Muscle of leg (tissue), 9 donors: Measurements from ENCODE around the gene RING1. TPM values are rescaled to one million over a fixed set of nuclear protein-coding genes. Genes with fewer than 3 reads are reported as not detected.

Source experiments
- polyA plus RNA-seq, 8 donors: library from polyadenylated mRNA; unstranded; fragments of 120-200 nt; gene quantifications; one replicate each; pipeline versions ENCODE4 v1.2.1 to v1.2.3, GENCODE V29; 2013; ENCODE audit warnings: inconsistent platforms in 1 of 8, low replicate concordance in 1 of 8; ENCODE audit not compliant: insufficient read length in 8 of 8, insufficient read depth in 1 of 8
- total RNA-seq: library from RNA; stranded (reverse); fragments of 120-200 nt; gene quantifications from one replicate; pipeline ENCODE4 v1.2.4, GENCODE V29; 2013

RING1 gene
- total and polyA plus RNA-seq, 9 donors, result 22.8 to 46.6 (median 38.5) TPM

Other genes with a start within 250 kb of the RING1 start
- 86.8 TPM for gene BRD2, start 239.9 kb upstream of the RING1 start, total RNA-seq
- 100 to 1,000 TPM; 141 to 169 (median 162) TPM for gene BRD2, start 239.9 kb upstream of the RING1 start, polyA plus RNA-seq
- 1.5 TPM for gene HLA-DOA, start 198.9 kb upstream of the RING1 start, total RNA-seq
- gene HLA-DOA, start 198.9 kb upstream of the RING1 start, polyA plus RNA-seq, result 1 to 10 TPM; 1.2 to 3.9 (median 2.2) TPM
- 18.6 TPM for gene HLA-DPA1, start 134.9 kb upstream of the RING1 start, total RNA-seq
- 10 to 100 TPM; 11.4 to 18.7 (median 14.3) TPM for gene HLA-DPA1, start 134.9 kb upstream of the RING1 start, polyA plus RNA-seq
- gene HLA-DPB1, start 132.5 kb upstream of the RING1 start, total RNA-seq, result 12.1 TPM
- 10 to 100 TPM in 5 of 8 donors, 1 to 10 TPM in 3; 7.9 to 15.8 (median 11.1) TPM for gene HLA-DPB1, start 132.5 kb upstream of the RING1 start, polyA plus RNA-seq
- 172 TPM for gene COL11A2, start 16.0 kb upstream of the RING1 start, total RNA-seq
- 100 to 1,000 TPM in 2 of 8 donors, 10 to 100 TPM in 6; 35.8 to 245 (median 53.2) TPM for gene COL11A2, start 16.0 kb upstream of the RING1 start, polyA plus RNA-seq
- gene RXRB, start 7.8 kb upstream of the RING1 start, total RNA-seq, result 22.9 TPM
- gene RXRB, start 7.8 kb upstream of the RING1 start, polyA plus RNA-seq, result 10 to 100 TPM; 38.2 to 44.4 (median 40.8) TPM
- 66.1 TPM for gene SLC39A7, start 7.6 kb upstream of the RING1 start, total RNA-seq
- gene SLC39A7, start 7.6 kb upstream of the RING1 start, polyA plus RNA-seq, result 100 to 1,000 TPM in 4 of 8 donors, 10 to 100 TPM in 4; 82.1 to 136 (median 96.4) TPM
- gene HSD17B8, start 3.8 kb upstream of the RING1 start, total RNA-seq, result 12.1 TPM
- gene HSD17B8, start 3.8 kb upstream of the RING1 start, polyA plus RNA-seq, result 10 to 100 TPM in 6 of 8 donors, 1 to 10 TPM in 2; 7.8 to 15.1 (median 11.0) TPM
- gene VPS52, start 63.4 kb downstream of the RING1 start, total RNA-seq, result 26.1 TPM
- 10 to 100 TPM; 31.8 to 52.1 (median 36.7) TPM for gene VPS52, start 63.4 kb downstream of the RING1 start, polyA plus RNA-seq
- 7,994 TPM for gene RPS18, start 63.6 kb downstream of the RING1 start, total RNA-seq
- gene RPS18, start 63.6 kb downstream of the RING1 start, polyA plus RNA-seq, result 1,000 to 10,000 TPM; 4,705 to 6,376 (median 5,238) TPM
- 2.2 TPM for gene B3GALT4, start 68.6 kb downstream of the RING1 start, total RNA-seq
- gene B3GALT4, start 68.6 kb downstream of the RING1 start, polyA plus RNA-seq, result 1 to 10 TPM; 1.5 to 2.6 (median 1.9) TPM
- 50.1 TPM for gene WDR46, start 80.7 kb downstream of the RING1 start, total RNA-seq
- gene WDR46, start 80.7 kb downstream of the RING1 start, polyA plus RNA-seq, result 10 to 100 TPM; 60.9 to 81.5 (median 74.5) TPM
- gene PFDN6, start 81.1 kb downstream of the RING1 start, total RNA-seq, result 41.4 TPM
- 10 to 100 TPM; 45.9 to 57.6 (median 49.4) TPM for gene PFDN6, start 81.1 kb downstream of the RING1 start, polyA plus RNA-seq
- 28.4 TPM for gene RGL2, start 90.4 kb downstream of the RING1 start, total RNA-seq
- 10 to 100 TPM; 51.0 to 68.3 (median 57.1) TPM for gene RGL2, start 90.4 kb downstream of the RING1 start, polyA plus RNA-seq
- 16.0 TPM for gene TAPBP, start 105.6 kb downstream of the RING1 start, total RNA-seq
- gene TAPBP, start 105.6 kb downstream of the RING1 start, polyA plus RNA-seq, result 10 to 100 TPM; 16.7 to 28.4 (median 21.9) TPM
- 14.0 TPM for gene ZBTB22, start 109.2 kb downstream of the RING1 start, total RNA-seq
- gene ZBTB22, start 109.2 kb downstream of the RING1 start, polyA plus RNA-seq, result 10 to 100 TPM; 13.7 to 18.6 (median 15.9) TPM
- 22.3 TPM for gene DAXX, start 114.5 kb downstream of the RING1 start, total RNA-seq
- gene DAXX, start 114.5 kb downstream of the RING1 start, polyA plus RNA-seq, result 10 to 100 TPM; 28.2 to 44.3 (median 36.8) TPM
- 10.5 TPM for gene KIFC1, start 183.3 kb downstream of the RING1 start, total RNA-seq
- gene KIFC1, start 183.3 kb downstream of the RING1 start, polyA plus RNA-seq, result 10 to 100 TPM; 19.3 to 37.6 (median 26.0) TPM
- gene PHF1, start 202.5 kb downstream of the RING1 start, total RNA-seq, result 26.3 TPM
- 10 to 100 TPM; 41.6 to 56.0 (median 47.5) TPM for gene PHF1, start 202.5 kb downstream of the RING1 start, polyA plus RNA-seq
- 103 TPM for gene CUTA, start 209.6 kb downstream of the RING1 start, total RNA-seq
- 100 to 1,000 TPM; 132 to 161 (median 146) TPM for gene CUTA, start 209.6 kb downstream of the RING1 start, polyA plus RNA-seq
- 4.5 TPM for gene SYNGAP1, start 211.6 kb downstream of the RING1 start, total RNA-seq
- 10 to 100 TPM; 12.9 to 42.6 (median 20.2) TPM for gene SYNGAP1, start 211.6 kb downstream of the RING1 start, polyA plus RNA-seq
- 4.7 TPM for gene ZBTB9, start 246.1 kb downstream of the RING1 start, total RNA-seq
- gene ZBTB9, start 246.1 kb downstream of the RING1 start, polyA plus RNA-seq, result 1 to 10 TPM; 6.2 to 9.0 (median 8.0) TPM